C4-2B (cell line): ENCODE results near the gene PACSIN1.

Source experiments
- H3K27ac ChIP-seq: fragments of 450-650 bp; 2 replicates; pipeline ENCODE4 v1.5.1; 2017
- ZFX ChIP-seq: fragments of 450-650 bp; IDR thresholded peaks from 2 replicates; pipeline ENCODE4 v1.6.1; 2017
- TF ChIP-seq, protein P1 (sequence below): fragments of 450-650 bp; conservative IDR thresholded peaks from 2 replicates; pipeline ENCODE4 v1.5.1; 2017; ENCODE audit warnings: mild to moderate bottlenecking

Gene PACSIN1

GRCh38 chr6:34425498-34426410 lies 40.1 kb upstream of the PACSIN1 start, which contains the start of gene RPS10:
Gene RPS10 (minus strand): TSS chr6:34426069. CDS start chr6:34425221, 848 bp downstream.
- peak within 1 kb of the TSS; percentile 85 for H3K27ac ChIP-seq
- no peak for TF ChIP-seq ZFX
- TF ChIP-seq, protein P1, sequence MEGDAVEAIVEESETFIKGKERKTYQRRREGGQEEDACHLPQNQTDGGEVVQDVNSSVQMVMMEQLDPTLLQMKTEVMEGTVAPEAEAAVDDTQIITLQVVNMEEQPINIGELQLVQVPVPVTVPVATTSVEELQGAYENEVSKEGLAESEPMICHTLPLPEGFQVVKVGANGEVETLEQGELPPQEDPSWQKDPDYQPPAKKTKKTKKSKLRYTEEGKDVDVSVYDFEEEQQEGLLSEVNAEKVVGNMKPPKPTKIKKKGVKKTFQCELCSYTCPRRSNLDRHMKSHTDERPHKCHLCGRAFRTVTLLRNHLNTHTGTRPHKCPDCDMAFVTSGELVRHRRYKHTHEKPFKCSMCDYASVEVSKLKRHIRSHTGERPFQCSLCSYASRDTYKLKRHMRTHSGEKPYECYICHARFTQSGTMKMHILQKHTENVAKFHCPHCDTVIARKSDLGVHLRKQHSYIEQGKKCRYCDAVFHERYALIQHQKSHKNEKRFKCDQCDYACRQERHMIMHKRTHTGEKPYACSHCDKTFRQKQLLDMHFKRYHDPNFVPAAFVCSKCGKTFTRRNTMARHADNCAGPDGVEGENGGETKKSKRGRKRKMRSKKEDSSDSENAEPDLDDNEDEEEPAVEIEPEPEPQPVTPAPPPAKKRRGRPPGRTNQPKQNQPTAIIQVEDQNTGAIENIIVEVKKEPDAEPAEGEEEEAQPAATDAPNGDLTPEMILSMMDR: no peak

DNA sequence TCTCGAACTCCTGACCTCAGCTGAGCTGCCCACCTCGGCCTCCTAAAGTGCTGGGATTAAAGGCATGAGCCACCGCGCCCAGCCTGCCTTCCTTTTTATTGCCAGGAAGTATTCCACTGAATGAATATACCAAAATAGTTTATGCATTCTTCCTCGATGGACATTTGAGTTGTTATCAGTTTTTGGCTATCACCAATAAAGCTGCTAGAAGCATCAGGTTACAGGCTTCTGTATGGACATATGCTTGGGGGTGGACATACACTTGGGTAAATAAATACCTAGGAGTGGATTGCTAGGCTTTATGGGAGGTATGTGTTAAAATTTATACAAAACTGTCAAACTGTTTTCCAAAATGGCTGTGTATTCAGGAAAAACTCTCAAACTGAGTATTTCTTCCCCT lies 30.0 kb upstream of the PACSIN1 start:
- TF ChIP-seq, protein P1: no peak
- TF ChIP-seq ZFX: no peak
- peak overlapping the region; percentile 41 for H3K27ac ChIP-seq

DNA sequence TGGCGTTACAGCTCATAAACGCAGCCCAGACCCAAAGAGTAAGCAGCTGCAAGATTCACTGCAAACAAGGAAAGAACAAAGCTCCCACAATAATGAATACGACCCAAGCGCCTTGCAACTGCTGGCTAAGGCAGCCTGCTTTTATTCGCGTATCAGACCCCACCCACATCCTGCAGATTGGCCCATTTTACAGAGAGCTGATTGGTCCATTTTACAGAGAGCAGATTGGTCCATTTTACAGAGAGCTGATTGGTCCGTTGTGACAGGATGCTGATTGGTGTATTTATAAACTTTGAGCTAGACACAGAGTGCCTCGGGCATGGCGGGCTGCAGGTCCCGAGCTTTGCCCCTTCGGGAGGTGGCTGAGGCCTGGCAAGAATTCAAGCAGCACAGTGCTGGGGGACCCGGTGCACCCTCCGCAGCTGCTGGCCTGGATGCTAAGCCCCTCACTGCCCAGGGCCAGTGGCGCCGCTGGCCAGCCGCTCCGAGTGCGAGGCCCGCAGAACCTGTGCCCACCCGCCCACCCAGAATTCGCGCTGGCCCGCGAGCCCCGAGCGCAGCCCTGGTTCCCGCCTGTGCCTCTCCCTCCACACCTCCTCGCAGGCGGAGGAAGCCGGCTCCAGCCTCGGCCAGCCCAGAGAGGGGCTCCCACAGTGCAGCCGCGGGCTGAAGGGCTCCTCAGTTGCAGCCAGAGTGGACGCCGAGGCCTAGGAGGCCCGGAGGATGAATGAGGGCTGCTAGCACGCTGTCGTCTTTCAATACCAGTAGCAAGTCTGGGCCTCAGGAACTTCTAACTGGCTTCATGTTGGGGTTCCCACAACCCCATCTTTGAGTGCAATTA lies 28.9 kb upstream of the PACSIN1 start:
- H3K27ac ChIP-seq: peak overlapping the region; percentile 19
- TF ChIP-seq, protein P1: no peak
- TF ChIP-seq ZFX: no peak

DNA sequence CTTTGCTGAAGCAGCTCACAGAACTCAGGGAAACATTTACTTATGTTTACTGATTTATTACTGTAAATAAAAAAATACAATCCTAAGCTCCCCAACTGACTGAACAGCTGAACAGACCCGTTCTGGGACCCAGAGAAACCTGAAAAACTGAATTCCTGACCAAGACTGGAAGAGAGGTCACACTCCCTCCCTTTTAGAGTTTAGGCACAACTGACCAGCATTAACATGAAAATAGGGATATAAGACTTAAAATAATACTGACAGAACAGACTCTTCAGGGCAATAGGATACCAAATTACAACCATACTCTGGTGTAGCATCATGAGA lies 28.3 kb upstream of the PACSIN1 start:
- no peak for TF ChIP-seq ZFX
- TF ChIP-seq, protein P1: no peak
- H3K27ac ChIP-seq: peak overlapping the region; percentile 19; the same call in 1 of the 2 replicates

- no peak for TF ChIP-seq ZFX
- TF ChIP-seq, protein P1: no peak
- no peak overlapping the region for H3K27ac ChIP-seq
Observed at GRCh38 chr6:34438705-34439104, 27.2 kb upstream of the PACSIN1 start.

DNA sequence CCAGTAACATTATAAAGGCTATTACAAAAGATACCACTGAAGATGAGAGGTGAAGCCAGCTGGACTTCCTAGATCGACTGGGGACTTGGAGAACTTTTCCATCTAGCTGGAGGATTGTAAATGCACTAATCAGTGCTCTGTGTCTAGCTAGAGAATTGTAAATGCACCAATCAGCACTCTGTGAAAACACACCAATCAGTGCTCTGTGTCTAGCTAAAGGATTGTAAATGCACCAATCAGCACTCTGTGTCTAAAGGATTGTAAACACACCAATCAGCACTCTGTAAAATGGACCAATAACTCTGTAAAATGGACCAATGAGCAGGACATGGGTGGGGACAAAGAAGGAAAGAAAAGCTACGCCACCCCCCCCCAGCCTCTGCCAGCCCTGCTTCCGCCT lies 26.4 kb upstream of the PACSIN1 start:
- no peak overlapping the region for H3K27ac ChIP-seq
- TF ChIP-seq ZFX: no peak
- TF ChIP-seq, protein P1: no peak

DNA sequence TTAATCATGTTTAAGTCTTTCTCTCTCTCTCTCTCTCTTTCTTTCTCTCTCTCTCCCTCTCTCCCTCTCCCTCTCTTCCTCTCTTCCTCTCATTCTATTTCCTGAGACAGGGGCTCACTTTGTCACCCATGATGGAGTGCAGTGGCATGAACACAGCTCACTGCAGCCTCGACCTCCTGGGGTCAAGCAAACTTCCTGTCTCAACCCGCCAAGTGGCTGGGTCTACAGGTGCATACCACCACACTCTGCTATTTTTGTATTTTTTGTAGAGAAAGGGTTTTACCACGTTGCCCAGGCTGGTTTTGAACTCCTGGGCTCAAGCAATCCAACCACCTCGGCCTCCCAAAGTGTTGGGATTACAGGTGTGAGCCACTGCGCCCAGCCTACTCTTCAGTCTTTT lies 24.4 kb upstream of the PACSIN1 start:
- TF ChIP-seq, protein P1: no peak

More for the DNA sequence above, 24.4 kb upstream of the PACSIN1 start:
- H3K27ac ChIP-seq: no peak overlapping the region
